H1 (cell line): ENCODE measurements around the gene HMG20A. TPM values are rescaled to one million over a fixed set of nuclear protein-coding genes. Genes with fewer than 3 reads are reported as not detected.

ENCODE experiments used
- CBX5 ChIP-seq: fragments of 300-800, 300-1000 bp; sonication (generic); IDR thresholded peaks from 2 replicates; pipeline ENCODE4 v1.7.1; 2016; ENCODE audit warnings: antibody characterized with exemption, low read length, low read depth
- CHD7 ChIP-seq: fragments of 300-600 bp; sonication (generic); IDR thresholded peaks from 2 replicates; pipeline ENCODE4 v1.7.1; 2012; ENCODE audit warnings: low read length, moderate library complexity, mild to moderate bottlenecking, inconsistent platforms; ENCODE audit not compliant: insufficient replicate concordance
- JUN ChIP-seq: IDR thresholded peaks from 2 replicates; pipeline ENCODE4 v1.6.1; 2011; ENCODE audit warnings: low read depth, mild to moderate bottlenecking, improper control_type of control experiment, low read length
- KDM5A ChIP-seq: fragments of 200-600 bp; IDR thresholded peaks from 2 replicates; pipeline ENCODE4 v1.7.1; 2012; ENCODE audit warnings: mild to moderate bottlenecking, low read length, inconsistent platforms, mixed read lengths
- SAP30 ChIP-seq: fragments of 300-600 bp; sonication (generic); IDR thresholded peaks from 2 replicates; pipeline ENCODE4 v1.7.1; 2012; ENCODE audit warnings: low read length, moderate library complexity, mild to moderate bottlenecking, inconsistent platforms; ENCODE audit not compliant: insufficient read depth, insufficient replicate concordance
- SIN3A ChIP-seq, 2 experiments: IDR thresholded peaks in 1 of 2; conservative IDR thresholded peaks in 1 of 2; 2 replicates each; pipeline ENCODE4 v1.6.1; 2011 to 2012; ENCODE audit warnings: low read length in 2 of 2, improper control_type of control experiment in 1 of 2, low read depth in 1 of 2, mild to moderate bottlenecking in 1 of 2
- SP4 ChIP-seq: IDR thresholded peaks from 2 replicates; pipeline ENCODE4 v1.6.1; 2012; ENCODE audit warnings: low read length, inconsistent platforms
- TBP ChIP-seq: IDR thresholded peaks from 2 replicates; pipeline ENCODE4 v1.6.1; 2011; ENCODE audit warnings: low read depth, low read length, improper control_type of control experiment
- YY1 ChIP-seq: IDR thresholded peaks from 2 replicates; pipeline ENCODE4 v1.6.1; 2011; ENCODE audit warnings: low read depth, mild to moderate bottlenecking, low read length
- polyA plus RNA-seq, 7 experiments: library from polyadenylated mRNA; depleted of rRNA in 3 of 7; stranded (reverse) in 5 of 7; unstranded in 2 of 7; fragments of >200 nt in 5 of 7; fragments of 200-250 nt in 2 of 7; gene quantifications; 1 replicate in 5 of 7; 2 replicates in 1 of 7; 4 replicates in 1 of 7; pipeline versions ENCODE4 v1.2.1 to v1.2.3, GENCODE V29; 2011 to 2013; ENCODE audit warnings: missing spikeins in 2 of 7, mixed read lengths in 2 of 7
- total RNA-seq: library from RNA; stranded (reverse); fragmentation: NEBNext Ultra II Directional; extraction: Animal tissue kit (Norgen Biotek cat#: 25700); gene quantifications from 2 replicates; pipeline ENCODE4 v1.2.1, GENCODE V29; 2021

Gene HMG20A
- total and polyA plus RNA-seq, 2 of the 8 experiments (the other 6 are each of a cell fraction or from before 2014, with no cell fraction given): 52.1 to 59.7 TPM

DNA sequence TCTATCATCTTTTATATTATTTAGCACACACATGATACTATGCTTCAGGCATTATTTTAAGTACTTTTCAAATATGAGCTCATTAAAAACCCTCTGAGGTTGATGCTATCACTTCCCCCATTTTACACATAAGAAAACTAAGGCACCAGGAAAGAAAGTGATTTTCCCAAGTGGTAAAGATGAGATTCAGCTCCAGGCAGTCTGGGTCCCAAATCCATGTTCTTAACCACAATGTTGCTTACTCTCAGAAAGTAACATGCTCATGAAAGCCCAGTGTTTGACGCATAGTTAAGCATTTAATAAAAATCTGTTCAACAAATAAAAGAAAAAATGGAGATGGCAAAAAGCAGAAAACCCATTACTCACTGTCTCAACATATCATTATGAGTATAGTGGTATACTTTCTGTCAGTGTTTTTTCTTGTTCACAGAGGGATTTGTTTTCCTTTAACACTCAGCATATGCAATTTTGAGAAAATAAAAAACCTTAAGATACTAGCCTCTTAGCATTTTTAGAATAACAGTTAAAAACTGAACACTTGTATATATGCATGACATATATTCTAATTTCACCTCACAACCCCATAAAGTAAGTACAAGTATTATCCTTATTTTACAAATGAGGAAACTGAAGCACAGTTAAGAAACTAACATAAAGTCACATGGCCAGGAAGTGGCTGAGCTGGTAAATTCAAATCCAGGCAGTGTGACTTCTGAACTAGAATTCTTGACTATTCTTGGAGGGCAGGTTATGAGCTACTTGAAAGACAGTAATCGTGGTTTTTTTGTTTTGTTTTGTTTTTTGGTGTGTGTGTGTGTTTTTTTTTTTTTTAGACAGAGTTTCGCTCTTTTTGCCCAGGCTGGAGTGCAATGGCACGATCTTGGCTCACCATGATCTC, 11.2 kb upstream of the HMG20A start (continued):
- TF ChIP-seq CHD7: no peak
- no peak for TF ChIP-seq YY1
- no peak for TF ChIP-seq SIN3A (conservative IDR thresholded peaks at IDR 0.05 in 1 of 2, IDR thresholded peaks at IDR 0.05 in 1 of 2; ENCODE audit: low read depth in 1 of 2, low read length in 2 of 2)
- TF ChIP-seq CBX5: no peak
- TF ChIP-seq KDM5A: no peak
- TF ChIP-seq TBP: no peak
- TF ChIP-seq SP4: no peak
- TF ChIP-seq SAP30: no peak
- no peak for TF ChIP-seq JUN
